Suprapubic skin (tissue), 3 donors: ENCODE data around the gene FGF1.

ENCODE experiments used
- EP300 ChIP-seq: sonication (generic); formaldehyde crosslinking; IDR thresholded peaks from one replicate; pipeline ENCODE4 v1.6.1; 2017; ENCODE audit warnings: antibody characterized with exemption
- POLR2A ChIP-seq, 2 donors: fragments of 450-650 bp; IDR thresholded peaks; one replicate each; pipeline ENCODE4 v1.6.1; 2017; ENCODE audit warnings: antibody characterized with exemption in 2 of 2, mild to moderate bottlenecking in 2 of 2, moderate library complexity in 2 of 2
- TF ChIP-seq, protein P1 (sequence below), 2 donors: fragments of 200-600 bp in 1 of 2; fragments of 450-650 bp in 1 of 2; sonication (generic) in 1 of 2; IDR thresholded peaks; one replicate each; pipeline ENCODE4 v1.5.1; 2016 to 2019; ENCODE audit warnings: antibody characterized with exemption in 2 of 2, mild to moderate bottlenecking in 1 of 2, moderate library complexity in 1 of 2

- TF ChIP-seq, protein P1, sequence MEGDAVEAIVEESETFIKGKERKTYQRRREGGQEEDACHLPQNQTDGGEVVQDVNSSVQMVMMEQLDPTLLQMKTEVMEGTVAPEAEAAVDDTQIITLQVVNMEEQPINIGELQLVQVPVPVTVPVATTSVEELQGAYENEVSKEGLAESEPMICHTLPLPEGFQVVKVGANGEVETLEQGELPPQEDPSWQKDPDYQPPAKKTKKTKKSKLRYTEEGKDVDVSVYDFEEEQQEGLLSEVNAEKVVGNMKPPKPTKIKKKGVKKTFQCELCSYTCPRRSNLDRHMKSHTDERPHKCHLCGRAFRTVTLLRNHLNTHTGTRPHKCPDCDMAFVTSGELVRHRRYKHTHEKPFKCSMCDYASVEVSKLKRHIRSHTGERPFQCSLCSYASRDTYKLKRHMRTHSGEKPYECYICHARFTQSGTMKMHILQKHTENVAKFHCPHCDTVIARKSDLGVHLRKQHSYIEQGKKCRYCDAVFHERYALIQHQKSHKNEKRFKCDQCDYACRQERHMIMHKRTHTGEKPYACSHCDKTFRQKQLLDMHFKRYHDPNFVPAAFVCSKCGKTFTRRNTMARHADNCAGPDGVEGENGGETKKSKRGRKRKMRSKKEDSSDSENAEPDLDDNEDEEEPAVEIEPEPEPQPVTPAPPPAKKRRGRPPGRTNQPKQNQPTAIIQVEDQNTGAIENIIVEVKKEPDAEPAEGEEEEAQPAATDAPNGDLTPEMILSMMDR (IDR thresholded peaks at IDR 0.05) = no peak
- TF ChIP-seq EP300 (no peak), POLR2A (IDR thresholded peaks at IDR 0.05) (no peak)
Measured at GRCh38 chr5:142609142-142609541, 76.7 kb downstream of the FGF1 start.
